Left ventricle myocardium inferior (tissue), 1 donor: ENCODE measurements around the gene PUDP. TPM values are rescaled to one million over a fixed set of nuclear protein-coding genes. Genes with fewer than 3 reads are reported as not detected.
A peak's percentile ranks its signal among the peaks of the same experiment; 100 is the strongest.

Source experiments
- DNase-seq: peaks from one replicate; pipeline ENCODE4 v3.0.0-alpha.2; 2020
- H3K27ac ChIP-seq: fragments of 200-600 bp; replicated peaks from 2 replicates; pipeline ENCODE4 v1.8.0; 2021
- H3K27me3 ChIP-seq: fragments of 200-600 bp; 2 replicates; pipeline ENCODE4 v1.8.0; 2021; ENCODE audit warnings: low read depth
- H3K36me3 ChIP-seq: fragments of 200-600 bp; 2 replicates; pipeline ENCODE4 v1.8.0; 2021
- H3K4me1 ChIP-seq: fragments of 200-600 bp; 2 replicates; pipeline ENCODE4 v1.8.0; 2021
- H3K4me3 ChIP-seq: fragments of 200-600 bp; 2 replicates; pipeline ENCODE4 v1.8.0; 2021; ENCODE audit warnings: mild to moderate bottlenecking, moderate library complexity
- H3K9me3 ChIP-seq: fragments of 200-600 bp; replicated peaks from 2 replicates; pipeline ENCODE4 v1.8.0; 2021
- intact Hi-C: fragments of 100-400 bp; cut with micrococcal nuclease; formaldehyde crosslinking; loops from one replicate; pipeline ENCODE4 v1.11.0; 2022
- long read RNA-seq: library from polyadenylated mRNA; unstranded; transcript quantifications from one replicate; pipeline ENCODE4 v2.0.0, GENCODE V29; 2021
- total RNA-seq: library from RNA; stranded (reverse); fragmentation: NEBNext Ultra II Directional; extraction: Animal tissue kit (Norgen Biotek cat#: 25700); gene quantifications from one replicate; pipeline ENCODE4 v1.2.1, GENCODE V29; 2021
- TF ChIP-seq, protein P1 (sequence below): fragments of 200-600 bp; IDR thresholded peaks from 2 replicates; pipeline ENCODE4 v1.8.0; 2021; ENCODE audit warnings: antibody characterized with exemption, mild to moderate bottlenecking, borderline replicate concordance
- donor health status: DM: no; HTN: yes; CAD: no; lungs with severe emphysema.

The PUDP gene
- 27.1 TPM for total RNA-seq
- long read RNA-seq, transcript PUDP-201 (4 exons, 2,140 nt), result major isoform, 23 of 29 reads
- long read RNA-seq, partial matches to known transcripts, result 1 of 29 reads
- long read RNA-seq, other reads (novel, unspliced or antisense), result 2 of 29 reads

- peak; percentile 82 for DNase-seq
- peaks cover 8% of the 10 kb centered on the region for H3K4me1 ChIP-seq
- intact Hi-C loops, result no loop called here
- TF ChIP-seq, protein P1, sequence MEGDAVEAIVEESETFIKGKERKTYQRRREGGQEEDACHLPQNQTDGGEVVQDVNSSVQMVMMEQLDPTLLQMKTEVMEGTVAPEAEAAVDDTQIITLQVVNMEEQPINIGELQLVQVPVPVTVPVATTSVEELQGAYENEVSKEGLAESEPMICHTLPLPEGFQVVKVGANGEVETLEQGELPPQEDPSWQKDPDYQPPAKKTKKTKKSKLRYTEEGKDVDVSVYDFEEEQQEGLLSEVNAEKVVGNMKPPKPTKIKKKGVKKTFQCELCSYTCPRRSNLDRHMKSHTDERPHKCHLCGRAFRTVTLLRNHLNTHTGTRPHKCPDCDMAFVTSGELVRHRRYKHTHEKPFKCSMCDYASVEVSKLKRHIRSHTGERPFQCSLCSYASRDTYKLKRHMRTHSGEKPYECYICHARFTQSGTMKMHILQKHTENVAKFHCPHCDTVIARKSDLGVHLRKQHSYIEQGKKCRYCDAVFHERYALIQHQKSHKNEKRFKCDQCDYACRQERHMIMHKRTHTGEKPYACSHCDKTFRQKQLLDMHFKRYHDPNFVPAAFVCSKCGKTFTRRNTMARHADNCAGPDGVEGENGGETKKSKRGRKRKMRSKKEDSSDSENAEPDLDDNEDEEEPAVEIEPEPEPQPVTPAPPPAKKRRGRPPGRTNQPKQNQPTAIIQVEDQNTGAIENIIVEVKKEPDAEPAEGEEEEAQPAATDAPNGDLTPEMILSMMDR, result peak; percentile 39
- H3K36me3 ChIP-seq, result no peaks in the 10 kb centered on the region
- H3K27ac ChIP-seq, result peak within 1 kb of the TSS; percentile 94
- peak within 1 kb of the TSS; percentile 82 for H3K4me3 ChIP-seq
- H3K27me3 ChIP-seq, result no peaks in the 10 kb centered on the region
- H3K9me3 ChIP-seq, result no peaks in the 10 kb centered on the region
These were observed at the start of gene PUDP for GRCh38 chrX:7147978-7148854. PUDP (minus strand) TSS chrX:7148153; CDS start chrX:7148113, 40 bp downstream.

DNA sequence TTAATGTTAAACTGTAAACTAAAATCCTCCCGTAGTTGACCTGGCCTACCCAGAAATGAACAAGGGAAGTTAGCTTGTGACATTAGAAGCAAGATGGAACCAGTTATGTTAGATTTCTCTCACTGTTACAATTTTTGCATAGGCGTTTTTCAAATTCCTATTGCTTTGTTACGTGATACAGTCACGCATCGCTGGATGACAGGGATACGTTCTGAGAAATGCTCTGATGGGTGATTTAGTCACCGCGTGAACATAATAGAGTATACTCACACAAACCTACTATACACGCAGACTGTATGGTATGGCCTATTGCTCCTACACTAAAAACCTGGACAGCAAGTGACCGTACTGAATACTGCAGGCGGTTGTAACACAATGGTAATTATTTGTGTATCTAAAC, 46.7 kb upstream of the PUDP start:
- TF ChIP-seq, protein P1, result no peak
- DNase-seq, result no peak
- no peaks in the 10 kb centered on the region for H3K4me1 ChIP-seq
- intact Hi-C loops, result no loop called here
- H3K4me3 ChIP-seq, result no peak overlapping the region
- no peaks in the 10 kb centered on the region for H3K9me3 ChIP-seq
- H3K36me3 ChIP-seq, result no peaks in the 10 kb centered on the region
- H3K27me3 ChIP-seq, result no peaks in the 10 kb centered on the region
- H3K27ac ChIP-seq, result no peak overlapping the region

GRCh38 chrX:7192871-7193270, 44.9 kb upstream of the PUDP start:
- Histone ChIP-seq H3K9me3 (no peaks in the 10 kb centered on the region), H3K27me3 (no peaks in the 10 kb centered on the region), H3K27ac (no peak overlapping the region), H3K36me3 (no peaks in the 10 kb centered on the region), H3K4me3 (no peak overlapping the region), H3K4me1 (no peaks in the 10 kb centered on the region)
- intact Hi-C loops, result no loop called here
- DNase-seq, result no peak
- TF ChIP-seq, protein P1, result no peak

GRCh38 chrX:7191681-7192110, 43.7 kb upstream of the PUDP start:
- no peak for DNase-seq
- no peaks in the 10 kb centered on the region for H3K4me1 ChIP-seq
- no peak overlapping the region for H3K27ac ChIP-seq
- intact Hi-C loops, result no loop called here
- H3K4me3 ChIP-seq, result no peak overlapping the region
- no peaks in the 10 kb centered on the region for H3K9me3 ChIP-seq
- H3K27me3 ChIP-seq, result no peaks in the 10 kb centered on the region
- TF ChIP-seq, protein P1, result peak; percentile 24
- H3K36me3 ChIP-seq, result no peaks in the 10 kb centered on the region

DNA sequence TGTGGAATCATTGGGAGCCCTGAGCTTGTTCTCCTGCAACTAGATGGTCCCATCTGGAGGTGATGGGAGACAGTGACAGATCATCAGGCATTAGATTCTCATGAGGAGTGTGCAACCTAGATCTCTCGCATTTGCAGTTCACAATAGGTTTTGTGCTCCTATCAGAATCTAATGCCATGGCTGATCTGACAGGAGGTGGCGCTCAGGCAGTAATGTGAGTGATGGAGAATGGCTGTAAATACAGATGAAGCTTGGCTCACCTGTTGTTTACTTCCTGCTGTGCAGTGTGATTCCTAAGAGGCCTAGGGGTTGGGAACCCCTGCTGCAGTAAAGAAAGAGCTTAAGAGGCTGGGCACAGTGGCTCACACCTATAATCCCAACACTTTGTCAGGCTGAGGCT, 42.2 kb upstream of the PUDP start:
- TF ChIP-seq, protein P1, result no peak
- intact Hi-C loops, result no loop called here

More for the DNA sequence above, 42.2 kb upstream of the PUDP start:
- no peaks in the 10 kb centered on the region for H3K36me3 ChIP-seq
- no peak overlapping the region for H3K27ac ChIP-seq
- H3K9me3 ChIP-seq, result no peaks in the 10 kb centered on the region
- no peaks in the 10 kb centered on the region for H3K4me1 ChIP-seq
- H3K4me3 ChIP-seq, result no peak overlapping the region
- no peaks in the 10 kb centered on the region for H3K27me3 ChIP-seq
- no peak for DNase-seq
